Activated CD8-positive, alpha-beta memory T cell treated with anti-CD3 and anti-CD28 coated beads for 36 hours (primary cell): Measurements from ENCODE around the gene TMC2. TPM values are rescaled to one million over a fixed set of nuclear protein-coding genes. Genes with fewer than 3 reads are reported as not detected.
"Not testable (repeated sequence)": the region's sequence is repeated elsewhere in the genome, so short reads cannot be mapped to it uniquely, and the experiment has no call there.

Source experiments
- CTCF ChIA-PET: fragments of 350-600 bp; sonication (Branson Sonifier 250); formaldehyde crosslinking; loops from one replicate; lab custom pipeline; 2021; ENCODE audit warnings: antibody characterized with exemption; lab: Charles Lee
- POLR2A ChIA-PET: fragments of 350-600 bp; sonication (Branson Sonifier 250); formaldehyde crosslinking; loops from one replicate; lab custom pipeline; 2021; ENCODE audit warnings: antibody characterized with exemption; lab: Charles Lee
- total RNA-seq, 2 experiments: library from RNA; stranded (reverse); gene quantifications; one replicate each; pipeline ENCODE4 v1.2.3, GENCODE V29; 2021

Gene TMC2
- not detected for total RNA-seq

- ChIA-PET POLR2A (no interaction called here), CTCF (no interaction called here)
These were observed at the start of gene TMC2 for GRCh38 chr20:2536560-2536986. Gene TMC2 (plus strand): TSS chr20:2536573. CDS start chr20:2536622, 49 bp downstream.

- POLR2A ChIA-PET, CTCF ChIA-PET: not testable (repeated sequence)
These were observed 33.5 kb upstream of the TMC2 start for GRCh38 chr20:2502808-2503384.

GRCh38 chr20:2504803-2505202, 31.6 kb upstream of the TMC2 start:
- CTCF ChIA-PET, POLR2A ChIA-PET: not testable (repeated sequence)

- POLR2A ChIA-PET = not testable (repeated sequence)
- CTCF ChIA-PET = interaction anchor here (3.8 kb wide), 1 partner anchor 16 kb away, joined by 34 read pairs; no protein-coding TSS in a partner anchor
These were observed 29.9 kb upstream of the TMC2 start for GRCh38 chr20:2506426-2506825.

- ChIA-PET POLR2A (interaction anchor here (0.6 kb wide), 1 partner anchor 15 kb away, joined by 3 read pairs; no protein-coding TSS in a partner anchor), CTCF (interaction anchor here (1.5 to 3.8 kb wide), 2 partner anchors 15 to 37 kb away, joined by 3 to 34 read pairs; partner anchors contain the start of gene SNRPB)
These were observed 28.9 kb upstream of the TMC2 start for GRCh38 chr20:2507464-2507863.

- CTCF ChIA-PET = interaction anchor here (1.1 to 3.8 kb wide), 4 partner anchors 10 to 144 kb away, joined by 3 to 34 read pairs (median 4); partner anchors contain the start of genes NOP56 and SNRPB
These were observed 28.3 kb upstream of the TMC2 start for GRCh38 chr20:2507875-2508630.

GRCh38 chr20:2508631-2509467, 27.5 kb upstream of the TMC2 start, which contains the start of gene ZNF343:
Gene ZNF343 (minus strand): TSS chr20:2508915. CDS start chr20:2493895, 15,020 bp downstream.
- CTCF ChIA-PET = interaction anchor here (1.1 to 3.8 kb wide), 4 partner anchors 11 to 143 kb away, joined by 3 to 34 read pairs (median 4); partner anchors contain the start of genes NOP56 and SNRPB

More at GRCh38 chr20:2507875-2508630, 28.3 kb upstream of the TMC2 start:
- POLR2A ChIA-PET = interaction anchor here (0.6 kb wide), 1 partner anchor 14 kb away, joined by 3 read pairs; no protein-coding TSS in a partner anchor

GRCh38 chr20:2509468-2509781, 26.9 kb upstream of the TMC2 start:
- ChIA-PET POLR2A (interaction anchor here (0.6 kb wide), 1 partner anchor 8 kb away, joined by 3 read pairs; no protein-coding TSS in a partner anchor), CTCF (interaction anchor here (1.8 to 3.8 kb wide), 2 partner anchors 13 to 143 kb away, joined by 4 to 34 read pairs; partner anchors contain the start of gene NOP56)

More at GRCh38 chr20:2508631-2509467, 27.5 kb upstream of the TMC2 start, which contains the start of gene ZNF343:
- POLR2A ChIA-PET = interaction anchor here (0.6 kb wide), 1 partner anchor 9 kb away, joined by 3 read pairs; no protein-coding TSS in a partner anchor

GRCh38 chr20:2509794-2510193, 26.6 kb upstream of the TMC2 start:
- CTCF ChIA-PET = interaction anchor here (1.8 to 3.8 kb wide), 2 partner anchors 13 to 142 kb away, joined by 4 to 34 read pairs; partner anchors contain the start of gene NOP56

GRCh38 chr20:2515203-2515602, 21.2 kb upstream of the TMC2 start:
- CTCF ChIA-PET = interaction anchor here (0.6 kb wide), 1 partner anchor 11 kb away, joined by 3 read pairs; no protein-coding TSS in a partner anchor
- POLR2A ChIA-PET = no interaction called here

More at GRCh38 chr20:2509794-2510193, 26.6 kb upstream of the TMC2 start:
- POLR2A ChIA-PET = no interaction called here

GRCh38 chr20:2516399-2516798, 20.0 kb upstream of the TMC2 start:
- ChIA-PET CTCF (no interaction called here), POLR2A (no interaction called here)

GRCh38 chr20:2518096-2518495, 18.3 kb upstream of the TMC2 start:
- CTCF ChIA-PET = interaction anchor here (0.7 kb wide), 1 partner anchor 23 kb away, joined by 3 read pairs; no protein-coding TSS in a partner anchor

GRCh38 chr20:2518558-2518957, 17.8 kb upstream of the TMC2 start:
- POLR2A ChIA-PET = no interaction called here

More at GRCh38 chr20:2518096-2518495, 18.3 kb upstream of the TMC2 start:
- POLR2A ChIA-PET = no interaction called here

GRCh38 chr20:2519115-2519809, 17.1 kb upstream of the TMC2 start:
- POLR2A ChIA-PET = interaction anchor here (0.6 kb wide), 1 partner anchor 1127 kb away, joined by 3 read pairs; no protein-coding TSS in a partner anchor
- CTCF ChIA-PET = interaction anchor here (0.9 to 1.4 kb wide), 2 partner anchors 29 to 52 kb away, joined by 3 read pairs; no protein-coding TSS in a partner anchor

More at GRCh38 chr20:2518558-2518957, 17.8 kb upstream of the TMC2 start:
- CTCF ChIA-PET = no interaction called here

- ChIA-PET POLR2A (no interaction called here), CTCF (interaction anchor here (1.4 to 5.0 kb wide), 4 partner anchors 12 to 117 kb away, joined by 3 to 34 read pairs (median 5); partner anchors contain the start of genes SNRPB and ZNF343)
These were observed 15.8 kb upstream of the TMC2 start for GRCh38 chr20:2520617-2521016.

- CTCF ChIA-PET = interaction anchor here (0.5 to 5.0 kb wide), 12 partner anchors 9 to 569 kb away, joined by 3 to 34 read pairs (median 3); partner anchors contain the start of genes SNRPB and ZNF343
- POLR2A ChIA-PET = interaction anchor here (1.1 kb wide), 1 partner anchor 14 kb away, joined by 3 read pairs; no protein-coding TSS in a partner anchor
These were observed 14.7 kb upstream of the TMC2 start for GRCh38 chr20:2521369-2522305.
